Inferior parietal cortex (tissue), 1 donor: Measurements from ENCODE around the gene STEAP3.

ENCODE experiments used
- DNase-seq: peaks from one replicate; pipeline ENCODE4 v3.0.0-alpha.2; 2016; ENCODE audit errors: extremely low spot score

Gene STEAP3

GRCh38 chr2:119293900-119294299, 70.3 kb downstream of the STEAP3 start:
- DNase-seq = no peak

- no peak for DNase-seq
These were observed 71.0 kb downstream of the STEAP3 start for GRCh38 chr2:119294671-119295070.

- DNase-seq = no peak
These were observed 72.2 kb downstream of the STEAP3 start for GRCh38 chr2:119295688-119296375.

- DNase-seq = no peak
These were observed 77.8 kb downstream of the STEAP3 start for GRCh38 chr2:119301413-119301812.

- DNase-seq = no peak
These were observed 81.2 kb downstream of the STEAP3 start for GRCh38 chr2:119304847-119305246.

GRCh38 chr2:119305497-119306195, 82.0 kb downstream of the STEAP3 start:
- DNase-seq = no peak

- peak; percentile 17 for DNase-seq
These were observed 82.6 kb downstream of the STEAP3 start for GRCh38 chr2:119306196-119306590.

GRCh38 chr2:119307419-119308140, 83.9 kb downstream of the STEAP3 start:
- DNase-seq = no peak

- no peak for DNase-seq
These were observed 85.2 kb downstream of the STEAP3 start for GRCh38 chr2:119308793-119309330.

GRCh38 chr2:119311371-119311770, 87.7 kb downstream of the STEAP3 start:
- DNase-seq = no peak

- no peak for DNase-seq
These were observed 88.2 kb downstream of the STEAP3 start for GRCh38 chr2:119311831-119312230.
